Endodermal cell (in vitro differentiated cells): ENCODE measurements around the gene LPAR5. TPM values are rescaled to one million over a fixed set of nuclear protein-coding genes. Genes with fewer than 3 reads are reported as not detected.

Experiments used
- DNase-seq: peaks from one replicate; pipeline ENCODE4 v3.0.0-alpha.2; 2017
- H3K27ac ChIP-seq: 2 replicates; pipeline ENCODE4 v1.5.1; 2013; ENCODE audit warnings: mild to moderate bottlenecking, low read depth, low read length, moderate library complexity
- H3K27me3 ChIP-seq: 2 replicates; pipeline ENCODE4 v1.6.1; 2013; ENCODE audit warnings: mild to moderate bottlenecking, low read length, moderate library complexity; ENCODE audit not compliant: insufficient read depth, control insufficient read depth, poor library complexity, severe bottlenecking
- H3K36me3 ChIP-seq: 2 replicates; pipeline ENCODE4 v1.7.0; 2013; ENCODE audit warnings: mild to moderate bottlenecking, low read length, moderate library complexity; ENCODE audit not compliant: control insufficient read depth, insufficient read depth
- H3K4me1 ChIP-seq: one replicate; pipeline ENCODE4 v1.7.0; 2013; ENCODE audit warnings: low read length; ENCODE audit not compliant: control insufficient read depth, insufficient read depth
- H3K4me3 ChIP-seq: 2 replicates; pipeline ENCODE4 v1.5.1; 2013; ENCODE audit warnings: mild to moderate bottlenecking, low read length, moderate library complexity
- H3K9ac ChIP-seq: 2 replicates; pipeline ENCODE4 v1.6.1; 2013; ENCODE audit warnings: mild to moderate bottlenecking, low read length, moderate library complexity; ENCODE audit not compliant: poor library complexity, severe bottlenecking; ENCODE audit errors: extremely low read depth
- H3K9me3 ChIP-seq: 2 replicates; pipeline ENCODE4 v1.6.1; 2013; ENCODE audit warnings: mild to moderate bottlenecking, low read length, moderate library complexity; ENCODE audit not compliant: control insufficient read depth
- H3K27ac Mint-ChIP-seq: 2 replicates; pipeline ENCODE4 v1.8.0; 2020; ENCODE audit warnings: mixed read lengths
- H3K27me3 Mint-ChIP-seq: 2 replicates; pipeline ENCODE4 v1.8.0; 2021; ENCODE audit warnings: mild to moderate bottlenecking, mixed read lengths; ENCODE audit not compliant: insufficient read depth
- H3K36me3 Mint-ChIP-seq: 2 replicates; pipeline ENCODE4 v1.8.0; 2020; ENCODE audit warnings: low read depth, mixed read lengths
- H3K4me1 Mint-ChIP-seq: 2 replicates; pipeline ENCODE4 v1.8.0; 2020; ENCODE audit warnings: mixed read lengths
- H3K4me3 Mint-ChIP-seq: 2 replicates; pipeline ENCODE4 v1.8.0; 2020; ENCODE audit warnings: mild to moderate bottlenecking, moderate library complexity, mixed read lengths
- H3K9me3 Mint-ChIP-seq: 2 replicates; pipeline ENCODE4 v1.8.0; 2020; ENCODE audit warnings: mild to moderate bottlenecking, mixed read lengths
- WGBS, 2 experiments: methylation state at CpG; one replicate each; pipeline versions ENCODE4 v1.1.5 to v1.1.7; 2013; ENCODE audit warnings: missing lambda C conversion rate in 2 of 2, mixed read lengths in 1 of 2; ENCODE audit not compliant: insufficient coverage in 1 of 2, insufficient read length in 1 of 2; 5-methylcytosine and 5-hydroxymethylcytosine counted together
- total RNA-seq, 2 donors: library from RNA; stranded (reverse); fragmentation: NEBNext Ultra II Directional in 1 of 2; extraction: Animal tissue kit (Norgen Biotek cat#: 25700) in 1 of 2; gene quantifications; 2 replicates in 1 of 2; 3 replicates in 1 of 2; pipeline ENCODE4 v1.2.1, GENCODE V29; 2021
- TF ChIP-seq, protein P1 (sequence below): fragments of 200-600 bp; sonication (generic); conservative IDR thresholded peaks from 2 replicates; pipeline ENCODE4 v1.5.0; 2021; ENCODE audit warnings: antibody characterized with exemption, mild to moderate bottlenecking

The LPAR5 gene
- total RNA-seq, 2 donors from 2014 or later = 0.24 to 0.73 TPM

GRCh38 chr12:6664902-6665301 lies 29.1 kb upstream of the LPAR5 start:
- DNase-seq = no peak
- 95 to 100% methylated on average over 1 to 2 of the region's 2 CpGs for WGBS, 2 experiments
- peaks cover 10% of the 10 kb centered on the region for H3K4me1 Mint-ChIP-seq

DNA sequence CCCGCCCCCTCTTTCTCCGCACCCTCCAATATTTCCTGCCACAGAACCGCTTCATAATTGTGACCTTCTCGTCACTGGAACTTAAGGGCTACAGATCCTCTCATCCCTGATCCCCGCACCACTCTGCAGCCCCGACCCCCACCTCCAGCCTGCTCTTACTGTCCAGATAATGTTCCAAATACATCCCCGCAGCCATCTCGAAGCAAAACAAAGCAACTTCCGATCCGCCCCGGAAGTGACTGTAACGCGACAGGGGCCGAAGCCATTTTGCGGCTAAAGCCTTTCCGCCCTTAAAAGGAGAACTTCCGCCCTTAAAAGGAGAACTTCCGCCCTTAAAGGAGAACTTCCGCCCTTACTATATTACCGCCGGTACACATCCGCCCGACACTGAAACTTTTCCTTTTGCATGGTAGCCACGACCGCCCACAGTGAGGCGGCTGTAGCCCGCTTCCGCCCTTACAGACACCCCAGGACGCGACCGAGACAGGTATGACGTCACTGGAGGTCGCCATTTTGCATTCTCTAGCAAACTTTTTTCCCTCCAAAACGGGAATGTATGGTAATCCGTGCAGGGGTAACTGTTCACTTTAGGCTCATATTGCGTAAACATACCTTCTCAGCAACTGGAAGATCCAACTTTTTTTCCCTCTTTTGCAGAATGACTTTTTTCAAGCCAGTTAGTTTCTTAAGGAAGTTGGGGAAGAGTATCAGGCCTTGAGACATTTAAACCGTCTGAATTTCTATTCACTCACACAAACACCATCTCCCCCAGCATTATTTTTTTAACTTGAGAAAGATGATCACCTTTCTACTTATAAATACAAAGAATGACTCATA lies 27.4 kb upstream of the LPAR5 start, which contains the start of gene ING4:
Gene ING4, minus strand, starts transcription at position 214 of the 837 bp plus-strand sequence. Its CDS starts 18 bp downstream, at position 196.
- peak within 1 kb of the TSS; percentile 85 for H3K9ac ChIP-seq
- peaks cover 23% of the 10 kb centered on the region for H3K36me3 ChIP-seq
- peak within 1 kb of the TSS; percentile 98 for H3K27ac Mint-ChIP-seq
- no peaks in the 10 kb centered on the region for H3K9me3 ChIP-seq
- peaks cover 10% of the 10 kb centered on the region for H3K4me1 Mint-ChIP-seq
- no peaks in the 10 kb centered on the region for H3K27me3 Mint-ChIP-seq
- TF ChIP-seq, protein P1, sequence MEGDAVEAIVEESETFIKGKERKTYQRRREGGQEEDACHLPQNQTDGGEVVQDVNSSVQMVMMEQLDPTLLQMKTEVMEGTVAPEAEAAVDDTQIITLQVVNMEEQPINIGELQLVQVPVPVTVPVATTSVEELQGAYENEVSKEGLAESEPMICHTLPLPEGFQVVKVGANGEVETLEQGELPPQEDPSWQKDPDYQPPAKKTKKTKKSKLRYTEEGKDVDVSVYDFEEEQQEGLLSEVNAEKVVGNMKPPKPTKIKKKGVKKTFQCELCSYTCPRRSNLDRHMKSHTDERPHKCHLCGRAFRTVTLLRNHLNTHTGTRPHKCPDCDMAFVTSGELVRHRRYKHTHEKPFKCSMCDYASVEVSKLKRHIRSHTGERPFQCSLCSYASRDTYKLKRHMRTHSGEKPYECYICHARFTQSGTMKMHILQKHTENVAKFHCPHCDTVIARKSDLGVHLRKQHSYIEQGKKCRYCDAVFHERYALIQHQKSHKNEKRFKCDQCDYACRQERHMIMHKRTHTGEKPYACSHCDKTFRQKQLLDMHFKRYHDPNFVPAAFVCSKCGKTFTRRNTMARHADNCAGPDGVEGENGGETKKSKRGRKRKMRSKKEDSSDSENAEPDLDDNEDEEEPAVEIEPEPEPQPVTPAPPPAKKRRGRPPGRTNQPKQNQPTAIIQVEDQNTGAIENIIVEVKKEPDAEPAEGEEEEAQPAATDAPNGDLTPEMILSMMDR = no peak
- no peaks in the 10 kb centered on the region for H3K27me3 ChIP-seq
- WGBS, 2 experiments = 0 to 3% methylated on average over 14 to 37 of the region's 37 CpGs
- peak within 1 kb of the TSS; percentile 90 for H3K4me3 ChIP-seq
- peak within 1 kb of the TSS; percentile 83 for H3K4me3 Mint-ChIP-seq
- H3K27ac ChIP-seq = peak within 1 kb of the TSS; percentile 89
- H3K9me3 Mint-ChIP-seq = no peaks in the 10 kb centered on the region
- peaks cover 2% of the 10 kb centered on the region for H3K4me1 ChIP-seq
- peak; percentile 99 for DNase-seq
- peaks cover 30% of the 10 kb centered on the region for H3K36me3 Mint-ChIP-seq

More at GRCh38 chr12:6664902-6665301, 29.1 kb upstream of the LPAR5 start:
- peaks cover 2% of the 10 kb centered on the region for H3K4me1 ChIP-seq
- no peaks in the 10 kb centered on the region for H3K9me3 Mint-ChIP-seq
- no peaks in the 10 kb centered on the region for H3K27me3 ChIP-seq
- H3K9me3 ChIP-seq = no peaks in the 10 kb centered on the region
- H3K36me3 ChIP-seq = peaks cover 39% of the 10 kb centered on the region
- peaks cover 39% of the 10 kb centered on the region for H3K36me3 Mint-ChIP-seq
- no peak overlapping the region for H3K27ac Mint-ChIP-seq
- no peaks in the 10 kb centered on the region for H3K27me3 Mint-ChIP-seq
- TF ChIP-seq, protein P1 = no peak
- H3K27ac ChIP-seq = no peak overlapping the region
- no peak overlapping the region for H3K9ac ChIP-seq
- H3K4me3 Mint-ChIP-seq = no peak overlapping the region
- H3K4me3 ChIP-seq = no peak overlapping the region

GRCh38 chr12:6662602-6662905 lies 26.8 kb upstream of the LPAR5 start:
- peaks cover 26% of the 10 kb centered on the region for H3K36me3 Mint-ChIP-seq
- WGBS, 2 experiments = 0 to 2% methylated on average over 3 to 10 of the region's 10 CpGs

More at GRCh38 chr12:6662602-6662905, 26.8 kb upstream of the LPAR5 start:
- Mint-ChIP-seq H3K27ac (peak overlapping the region; percentile 98), H3K4me1 (peaks cover 10% of the 10 kb centered on the region), H3K27me3 (no peaks in the 10 kb centered on the region), H3K4me3 (peak overlapping the region; percentile 83), H3K9me3 (no peaks in the 10 kb centered on the region)
- H3K36me3 ChIP-seq = peaks cover 17% of the 10 kb centered on the region
- peak overlapping the region; percentile 85 for H3K9ac ChIP-seq
- H3K4me3 ChIP-seq = peak overlapping the region; percentile 90
- TF ChIP-seq, protein P1 = no peak
- H3K27ac ChIP-seq = peak overlapping the region; percentile 89
- H3K4me1 ChIP-seq = peaks cover 2% of the 10 kb centered on the region
- H3K27me3 ChIP-seq = no peaks in the 10 kb centered on the region
- DNase-seq = no peak
- no peaks in the 10 kb centered on the region for H3K9me3 ChIP-seq
